Measurements from ENCODE around the gene GLTP. TPM values are rescaled to one million over a fixed set of nuclear protein-coding genes. Genes with fewer than 3 reads are reported as not detected.

GLTP gene
- total and polyA plus RNA-seq, 2 experiments from 2014 or later: 28.4 to 33.4 TPM

DNA sequence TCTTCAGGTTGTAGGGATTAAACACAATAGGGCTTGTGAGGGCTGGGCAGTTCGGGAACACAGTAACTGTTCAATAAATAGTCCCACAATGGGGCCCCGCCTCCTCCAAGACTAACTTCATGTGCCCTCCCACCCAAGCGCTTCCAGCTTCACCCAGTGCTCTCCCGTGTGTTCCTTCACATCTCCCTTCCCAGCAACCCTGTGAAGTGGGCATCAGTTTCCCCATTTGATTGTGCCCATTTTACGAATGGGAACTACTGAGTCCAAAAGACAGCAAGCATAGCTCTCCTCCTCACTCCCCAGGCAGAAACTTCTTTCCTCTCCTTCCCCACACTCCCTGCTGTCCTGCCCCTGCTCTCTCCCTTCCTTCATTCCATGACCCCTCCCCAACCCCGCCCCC is 40.9 kb downstream of the GLTP start:
- Histone ChIP-seq H3K4me3 (no peak overlapping the region), H3K36me3 (replicated peaks; ENCODE audit: insufficient read depth, low read depth) (no peaks in the 10 kb centered on the region), H3K27me3 (no peaks in the 10 kb centered on the region), H2AFZ (no peak overlapping the region), H4K20me1 (ENCODE audit: insufficient read depth, poor library complexity, severe bottlenecking) (no peaks in the 10 kb centered on the region), H3K27ac (no peak overlapping the region), H3K4me2 (no peak overlapping the region), H3K79me2 (no peaks in the 10 kb centered on the region), H3K9me3 (ENCODE audit: low read depth) (no peaks in the 10 kb centered on the region), H3K4me1 (ENCODE audit: insufficient read depth) (no peaks in the 10 kb centered on the region), H3K9me2 (replicated peaks; ENCODE audit: insufficient read depth) (no peaks in the 10 kb centered on the region)
- TF ChIP-seq EZH2phosphoT487 (IDR thresholded peaks at IDR 0.05; ENCODE audit: low read depth, severe bottlenecking, unreplicated experiment) (no peak), EZH2 (IDR thresholded peaks at IDR 0.05; ENCODE audit: borderline replicate concordance) (no peak)
- TF ChIP-seq, protein P1, sequence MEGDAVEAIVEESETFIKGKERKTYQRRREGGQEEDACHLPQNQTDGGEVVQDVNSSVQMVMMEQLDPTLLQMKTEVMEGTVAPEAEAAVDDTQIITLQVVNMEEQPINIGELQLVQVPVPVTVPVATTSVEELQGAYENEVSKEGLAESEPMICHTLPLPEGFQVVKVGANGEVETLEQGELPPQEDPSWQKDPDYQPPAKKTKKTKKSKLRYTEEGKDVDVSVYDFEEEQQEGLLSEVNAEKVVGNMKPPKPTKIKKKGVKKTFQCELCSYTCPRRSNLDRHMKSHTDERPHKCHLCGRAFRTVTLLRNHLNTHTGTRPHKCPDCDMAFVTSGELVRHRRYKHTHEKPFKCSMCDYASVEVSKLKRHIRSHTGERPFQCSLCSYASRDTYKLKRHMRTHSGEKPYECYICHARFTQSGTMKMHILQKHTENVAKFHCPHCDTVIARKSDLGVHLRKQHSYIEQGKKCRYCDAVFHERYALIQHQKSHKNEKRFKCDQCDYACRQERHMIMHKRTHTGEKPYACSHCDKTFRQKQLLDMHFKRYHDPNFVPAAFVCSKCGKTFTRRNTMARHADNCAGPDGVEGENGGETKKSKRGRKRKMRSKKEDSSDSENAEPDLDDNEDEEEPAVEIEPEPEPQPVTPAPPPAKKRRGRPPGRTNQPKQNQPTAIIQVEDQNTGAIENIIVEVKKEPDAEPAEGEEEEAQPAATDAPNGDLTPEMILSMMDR (IDR thresholded peaks at IDR 0.05; ENCODE audit: poor library complexity): no peak
- WGBS (ENCODE audit: low lambda C conversion rate, missing lambda C conversion rate): 68% methylated on average over 5 of the region's 6 CpGs
- DNase-seq (ENCODE audit: low spot score): no peak

DNA sequence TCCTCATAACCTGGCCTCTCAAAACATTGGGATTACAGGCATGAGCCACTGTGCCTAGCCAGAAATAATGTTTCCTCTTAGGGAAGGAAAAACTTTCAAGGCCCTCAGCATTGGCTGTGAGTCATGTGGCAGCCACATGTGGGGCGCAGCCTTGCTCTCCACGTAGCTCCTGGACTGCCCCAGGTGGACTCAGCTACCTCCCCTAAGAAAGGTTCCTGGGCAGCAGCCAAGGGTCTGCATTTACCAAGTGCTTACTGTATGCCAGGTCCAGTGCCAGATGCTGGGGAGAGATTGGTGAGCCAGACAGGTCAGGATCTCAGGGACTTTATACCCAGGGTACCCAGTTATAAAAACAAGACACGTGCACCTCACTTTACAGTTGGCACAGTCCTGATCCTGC is 43.4 kb downstream of the GLTP start:
- Histone ChIP-seq H3K79me2 (no peaks in the 10 kb centered on the region), H3K4me3 (no peak overlapping the region), H3K27ac (no peak overlapping the region), H3K27me3 (no peaks in the 10 kb centered on the region), H4K20me1 (ENCODE audit: insufficient read depth, poor library complexity, severe bottlenecking) (no peaks in the 10 kb centered on the region), H3K4me2 (no peak overlapping the region), H3K4me1 (ENCODE audit: insufficient read depth) (no peaks in the 10 kb centered on the region), H3K36me3 (replicated peaks; ENCODE audit: insufficient read depth, low read depth) (no peaks in the 10 kb centered on the region), H3K9me2 (replicated peaks; ENCODE audit: insufficient read depth) (no peaks in the 10 kb centered on the region), H3K9me3 (ENCODE audit: low read depth) (no peaks in the 10 kb centered on the region), H2AFZ (no peak overlapping the region)
- TF ChIP-seq EZH2phosphoT487 (IDR thresholded peaks at IDR 0.05; ENCODE audit: low read depth, severe bottlenecking, unreplicated experiment): no peak
- TF ChIP-seq, protein P1 (IDR thresholded peaks at IDR 0.05; ENCODE audit: poor library complexity): no peak
- no peak for TF ChIP-seq EZH2 (IDR thresholded peaks at IDR 0.05; ENCODE audit: borderline replicate concordance)
- no peak for DNase-seq (ENCODE audit: low spot score)
- WGBS (ENCODE audit: low lambda C conversion rate, missing lambda C conversion rate): 81% methylated on average over 3 of the region's 3 CpGs

DNA sequence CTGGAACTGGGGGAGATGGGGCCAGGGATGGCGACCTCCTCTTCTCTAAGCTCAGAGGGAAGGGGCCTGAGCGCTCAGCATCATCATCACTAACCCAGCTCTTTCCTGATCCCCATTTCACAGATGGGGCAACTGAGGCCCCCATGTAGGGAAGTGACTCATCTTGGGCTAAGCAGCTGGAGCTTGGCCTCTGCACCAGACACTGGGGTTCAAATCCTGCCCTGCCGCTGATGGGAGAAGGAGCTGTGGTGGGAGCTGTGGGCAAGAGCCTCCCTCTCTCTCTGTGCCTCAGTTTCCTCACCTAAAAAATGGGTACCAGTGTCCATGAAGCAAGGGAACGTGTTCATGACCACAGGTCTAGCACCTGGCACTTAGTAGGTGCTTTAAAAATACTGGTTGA is 44.5 kb downstream of the GLTP start:
- H3K36me3 ChIP-seq (replicated peaks; ENCODE audit: insufficient read depth, low read depth): no peaks in the 10 kb centered on the region
- no peak for DNase-seq (ENCODE audit: low spot score)
- H2AFZ ChIP-seq: no peak overlapping the region
- no peaks in the 10 kb centered on the region for H3K27me3 ChIP-seq
- TF ChIP-seq, protein P1 (IDR thresholded peaks at IDR 0.05; ENCODE audit: poor library complexity): no peak
- TF ChIP-seq EZH2phosphoT487 (IDR thresholded peaks at IDR 0.05; ENCODE audit: low read depth, severe bottlenecking, unreplicated experiment) (no peak), EZH2 (IDR thresholded peaks at IDR 0.05; ENCODE audit: borderline replicate concordance) (no peak)
- 98% methylated on average over 4 of the region's 4 CpGs for WGBS (ENCODE audit: low lambda C conversion rate, missing lambda C conversion rate)
- H3K79me2 ChIP-seq: no peaks in the 10 kb centered on the region
- no peaks in the 10 kb centered on the region for H4K20me1 ChIP-seq (ENCODE audit: insufficient read depth, poor library complexity, severe bottlenecking)
- H3K4me3 ChIP-seq: no peak overlapping the region
- no peak overlapping the region for H3K4me2 ChIP-seq
- H3K27ac ChIP-seq: no peak overlapping the region
- no peaks in the 10 kb centered on the region for H3K9me2 ChIP-seq (replicated peaks; ENCODE audit: insufficient read depth)
- H3K9me3 ChIP-seq (ENCODE audit: low read depth): no peaks in the 10 kb centered on the region
- H3K4me1 ChIP-seq (ENCODE audit: insufficient read depth): no peaks in the 10 kb centered on the region
